Ishikawa (cell line): Measurements from ENCODE around the gene JCAD.

ENCODE experiments used
- RAD21 ChIP-seq: IDR thresholded peaks from 2 replicates; pipeline ENCODE4 v1.6.1; 2012; ENCODE audit warnings: low read depth
- REST ChIP-seq: IDR thresholded peaks from 2 replicates; pipeline ENCODE4 v1.6.1; 2012; ENCODE audit warnings: low read depth, mild to moderate bottlenecking
- TF ChIP-seq, protein P1 (sequence below): IDR thresholded peaks from 2 replicates; pipeline ENCODE4 v1.6.1; 2012

DNA sequence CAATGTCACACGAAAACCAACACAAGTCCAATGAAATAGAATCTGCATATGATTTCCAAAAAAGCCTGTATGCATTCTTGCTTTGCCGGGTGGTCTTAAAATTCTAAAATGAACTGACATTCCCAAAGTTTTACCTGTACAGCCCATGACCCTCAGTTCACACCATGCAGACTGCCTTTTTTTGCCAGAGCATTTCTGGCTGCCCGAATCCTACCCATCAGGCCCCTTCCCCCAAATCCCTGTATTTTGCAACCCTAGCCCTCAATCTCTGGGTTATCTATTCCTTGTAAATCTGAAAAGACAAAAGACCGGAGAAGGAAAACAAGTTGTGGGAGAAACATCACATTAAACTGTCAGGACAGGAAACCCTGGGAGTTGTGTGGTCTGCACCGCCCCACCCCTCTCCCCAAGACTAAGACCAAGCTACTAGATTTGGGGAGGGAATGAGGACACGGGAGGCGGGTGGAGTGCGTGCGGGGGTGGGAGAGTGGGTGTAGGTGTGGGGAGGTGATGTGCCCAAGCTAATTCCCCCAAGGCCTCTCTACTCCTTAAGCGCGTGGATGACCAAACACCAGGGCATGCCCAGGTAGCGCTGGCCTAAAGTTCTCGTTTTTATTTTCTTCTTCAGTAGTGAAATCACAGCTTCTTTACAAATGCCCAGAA lies 1.4 kb downstream of the JCAD start:
- TF ChIP-seq REST (no peak), RAD21 (no peak)
- TF ChIP-seq, protein P1, sequence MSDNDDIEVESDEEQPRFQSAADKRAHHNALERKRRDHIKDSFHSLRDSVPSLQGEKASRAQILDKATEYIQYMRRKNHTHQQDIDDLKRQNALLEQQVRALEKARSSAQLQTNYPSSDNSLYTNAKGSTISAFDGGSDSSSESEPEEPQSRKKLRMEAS, result no peak
